Measurements from ENCODE around the gene ADGRG3. TPM values are rescaled to one million over a fixed set of nuclear protein-coding genes. Genes with fewer than 3 reads are reported as not detected.

Gene ADGRG3
- total RNA-seq, 5 donors from 2014 or later (not counting 1 experiment from before 2014, with no cell fraction given): 0.16 to 1.8 (median 0.40) TPM; not detected in 1

GRCh38 chr16:57696240-57696639 lies 28.1 kb downstream of the ADGRG3 start:
- ChIA-PET CTCF (no interaction called here), POLR2A (no interaction called here)
- Mint-ChIP-seq H3K27ac (no peak overlapping the region), H3K27me3 (peaks cover 0 to 1% of the 10 kb centered on the region in 2 donors), H3K9me3 (no peaks in the 10 kb centered on the region), H3K36me3 (no peaks in the 10 kb centered on the region), H3K4me3 (no peak overlapping the region), H3K4me1 (peaks cover 6 to 11% (median 9%) of the 10 kb centered on the region in 3 donors)
- no peaks in the 10 kb centered on the region for H3K9me3 ChIP-seq
- H3K27me3 ChIP-seq (replicated peaks in 1 of 2; ENCODE audit: control insufficient read depth in 2 of 2, extremely low read depth in 1 of 2, insufficient read depth in 2 of 2, low read length in 1 of 2): peaks cover 0 to 22% of the 10 kb centered on the region in 2 experiments
- H3K4me3 ChIP-seq (ENCODE audit: control insufficient read depth in 1 of 2, extremely low read depth in 1 of 2, low read length in 1 of 2): no peak overlapping the region
- H3K36me3 ChIP-seq (ENCODE audit: control insufficient read depth in 2 of 2, extremely low read depth in 1 of 2, insufficient read depth in 1 of 2, low read length in 1 of 2): no peaks in the 10 kb centered on the region
- no peak overlapping the region for H3K27ac ChIP-seq (ENCODE audit: low read length)
- DNase-seq: no peak
- no peak for ATAC-seq (replicated peaks in 1 of 4)
- WGBS (ENCODE audit: insufficient coverage): 100% methylated on average over 2 of the region's 7 CpGs
- H3K4me1 ChIP-seq (ENCODE audit: control insufficient read depth in 1 of 2, extremely low read depth in 1 of 2, insufficient read depth in 2 of 2, low read length in 2 of 2): peaks cover 0 to 5% of the 10 kb centered on the region in 2 experiments

GRCh38 chr16:57697896-57698537 lies 29.9 kb downstream of the ADGRG3 start:
- H3K36me3 Mint-ChIP-seq: no peaks in the 10 kb centered on the region
- no peak overlapping the region for H3K4me3 ChIP-seq (ENCODE audit: control insufficient read depth in 1 of 2, extremely low read depth in 1 of 2, low read length in 1 of 2)
- H3K9me3 Mint-ChIP-seq: no peaks in the 10 kb centered on the region
- peaks cover 6 to 11% (median 9%) of the 10 kb centered on the region in 3 donors for H3K4me1 Mint-ChIP-seq
- H3K27me3 Mint-ChIP-seq: peaks cover 0 to 1% of the 10 kb centered on the region in 2 donors
- no peak for DNase-seq
- H3K27me3 ChIP-seq (replicated peaks in 1 of 2; ENCODE audit: control insufficient read depth in 2 of 2, extremely low read depth in 1 of 2, insufficient read depth in 2 of 2, low read length in 1 of 2): peaks cover 0 to 18% of the 10 kb centered on the region in 2 experiments
- H3K36me3 ChIP-seq (ENCODE audit: control insufficient read depth in 2 of 2, extremely low read depth in 1 of 2, insufficient read depth in 1 of 2, low read length in 1 of 2): no peaks in the 10 kb centered on the region
- POLR2A ChIA-PET: no interaction called here
- CTCF ChIA-PET: no interaction called here
- WGBS (ENCODE audit: insufficient coverage): 89% methylated on average over 13 of the region's 17 CpGs
- no peak overlapping the region for H3K27ac Mint-ChIP-seq
- H3K27ac ChIP-seq (ENCODE audit: low read length): no peak overlapping the region
- H3K4me3 Mint-ChIP-seq: no peak overlapping the region
- peaks cover 0 to 5% of the 10 kb centered on the region in 2 experiments for H3K4me1 ChIP-seq (ENCODE audit: control insufficient read depth in 1 of 2, extremely low read depth in 1 of 2, insufficient read depth in 2 of 2, low read length in 2 of 2)
- no peak for ATAC-seq (replicated peaks in 1 of 4)
- no peaks in the 10 kb centered on the region for H3K9me3 ChIP-seq

- CTCF ChIA-PET: no interaction called here
Measured at GRCh38 chr16:57698812-57699405, 30.8 kb downstream of the ADGRG3 start.

GRCh38 chr16:57699481-57699880 lies 31.4 kb downstream of the ADGRG3 start:
- H3K36me3 Mint-ChIP-seq: no peaks in the 10 kb centered on the region
- Histone ChIP-seq H3K27ac (ENCODE audit: low read length) (no peak overlapping the region), H3K36me3 (ENCODE audit: control insufficient read depth in 2 of 2, extremely low read depth in 1 of 2, insufficient read depth in 1 of 2, low read length in 1 of 2) (no peaks in the 10 kb centered on the region), H3K9me3 (no peaks in the 10 kb centered on the region), H3K27me3 (replicated peaks in 1 of 2; ENCODE audit: control insufficient read depth in 2 of 2, extremely low read depth in 1 of 2, insufficient read depth in 2 of 2, low read length in 1 of 2) (peaks cover 0 to 14% of the 10 kb centered on the region in 2 experiments), H3K4me1 (ENCODE audit: control insufficient read depth in 1 of 2, extremely low read depth in 1 of 2, insufficient read depth in 2 of 2, low read length in 2 of 2) (peaks cover 0 to 5% of the 10 kb centered on the region in 2 experiments), H3K4me3 (ENCODE audit: control insufficient read depth in 1 of 2, extremely low read depth in 1 of 2, low read length in 1 of 2) (no peak overlapping the region)
- POLR2A ChIA-PET: no interaction called here
- no peak for DNase-seq
- peaks cover 6 to 10% (median 9%) of the 10 kb centered on the region in 3 donors for H3K4me1 Mint-ChIP-seq
- H3K4me3 Mint-ChIP-seq: no peak overlapping the region
- CTCF ChIA-PET: interaction anchor here in 1 of 2 donors (0.5 kb wide), 1 partner anchor 20 kb away, joined by 3 read pairs; no protein-coding TSS in a partner anchor
- H3K9me3 Mint-ChIP-seq: no peaks in the 10 kb centered on the region
- no peak overlapping the region for H3K27ac Mint-ChIP-seq
- ATAC-seq (replicated peaks in 1 of 4): no peak
- 87% methylated on average over 3 of the region's 3 CpGs for WGBS (ENCODE audit: insufficient coverage)
- H3K27me3 Mint-ChIP-seq: peaks cover 0 to 1% of the 10 kb centered on the region in 2 donors

More at GRCh38 chr16:57698812-57699405, 30.8 kb downstream of the ADGRG3 start:
- peaks cover 6 to 11% (median 9%) of the 10 kb centered on the region in 3 donors for H3K4me1 Mint-ChIP-seq
- H3K9me3 ChIP-seq: no peaks in the 10 kb centered on the region
- POLR2A ChIA-PET: interaction anchor here in 1 of 2 donors (0.6 kb wide), 1 partner anchor 108 kb away, joined by 3 read pairs; no protein-coding TSS in a partner anchor
- WGBS (ENCODE audit: insufficient coverage): 75% methylated on average over 8 of the region's 16 CpGs
- no peaks in the 10 kb centered on the region for H3K36me3 Mint-ChIP-seq
- H3K4me3 Mint-ChIP-seq: no peak overlapping the region
- no peaks in the 10 kb centered on the region for H3K36me3 ChIP-seq (ENCODE audit: control insufficient read depth in 2 of 2, extremely low read depth in 1 of 2, insufficient read depth in 1 of 2, low read length in 1 of 2)
- peaks cover 0 to 1% of the 10 kb centered on the region in 2 donors for H3K27me3 Mint-ChIP-seq
- H3K27ac Mint-ChIP-seq: no peak overlapping the region
- ATAC-seq (replicated peaks in 1 of 4) (no peak), DNase-seq (no peak)
- H3K9me3 Mint-ChIP-seq: no peaks in the 10 kb centered on the region
- no peak overlapping the region for H3K27ac ChIP-seq (ENCODE audit: low read length)
- peaks cover 0 to 18% of the 10 kb centered on the region in 2 experiments for H3K27me3 ChIP-seq (replicated peaks in 1 of 2; ENCODE audit: control insufficient read depth in 2 of 2, extremely low read depth in 1 of 2, insufficient read depth in 2 of 2, low read length in 1 of 2)
- peaks cover 0 to 5% of the 10 kb centered on the region in 2 experiments for H3K4me1 ChIP-seq (ENCODE audit: control insufficient read depth in 1 of 2, extremely low read depth in 1 of 2, insufficient read depth in 2 of 2, low read length in 2 of 2)
- H3K4me3 ChIP-seq (ENCODE audit: control insufficient read depth in 1 of 2, extremely low read depth in 1 of 2, low read length in 1 of 2): no peak overlapping the region

- H3K36me3 Mint-ChIP-seq: no peaks in the 10 kb centered on the region
- ChIA-PET POLR2A (no interaction called here), CTCF (interaction anchor here in 1 of 2 donors (0.5 to 0.6 kb wide), 2 partner anchors 20 to 105 kb away, joined by 3 read pairs; no protein-coding TSS in a partner anchor)
- WGBS (ENCODE audit: insufficient coverage): 91% methylated on average over 7 of the region's 7 CpGs
- peaks cover 0 to under 1% of the 10 kb centered on the region in 2 experiments for H3K4me1 ChIP-seq (ENCODE audit: control insufficient read depth in 1 of 2, extremely low read depth in 1 of 2, insufficient read depth in 2 of 2, low read length in 2 of 2)
- no peak overlapping the region for H3K4me3 Mint-ChIP-seq
- H3K27me3 ChIP-seq (replicated peaks in 1 of 2; ENCODE audit: control insufficient read depth in 2 of 2, extremely low read depth in 1 of 2, insufficient read depth in 2 of 2, low read length in 1 of 2): peaks cover 0 to 10% of the 10 kb centered on the region in 2 experiments
- no peak overlapping the region for H3K4me3 ChIP-seq (ENCODE audit: control insufficient read depth in 1 of 2, extremely low read depth in 1 of 2, low read length in 1 of 2)
- H3K4me1 Mint-ChIP-seq: peaks cover 3 to 6% (median 6%) of the 10 kb centered on the region in 3 donors
- H3K36me3 ChIP-seq (ENCODE audit: control insufficient read depth in 2 of 2, extremely low read depth in 1 of 2, insufficient read depth in 1 of 2, low read length in 1 of 2): no peaks in the 10 kb centered on the region
- ATAC-seq (replicated peaks in 1 of 4) (no peak), DNase-seq (no peak)
- no peak overlapping the region for H3K27ac Mint-ChIP-seq
- no peak overlapping the region for H3K27ac ChIP-seq (ENCODE audit: low read length)
- H3K27me3 Mint-ChIP-seq: peaks cover 0 to 1% of the 10 kb centered on the region in 2 donors
- no peaks in the 10 kb centered on the region for H3K9me3 ChIP-seq
- H3K9me3 Mint-ChIP-seq: no peaks in the 10 kb centered on the region
Measured at GRCh38 chr16:57699899-57700298, 31.8 kb downstream of the ADGRG3 start.

GRCh38 chr16:57700781-57701551 lies 32.9 kb downstream of the ADGRG3 start:
- ChIA-PET POLR2A (no interaction called here), CTCF (interaction anchor here in 1 of 2 donors (0.5 kb wide), 1 partner anchor 111 kb away, joined by 3 read pairs; no protein-coding TSS in a partner anchor)
- ATAC-seq (replicated peaks in 1 of 4) (no peak), DNase-seq (no peak)
- Mint-ChIP-seq H3K36me3 (no peaks in the 10 kb centered on the region), H3K9me3 (no peaks in the 10 kb centered on the region), H3K27me3 (peaks cover 0 to 1% of the 10 kb centered on the region in 2 donors), H3K4me3 (no peak overlapping the region), H3K4me1 (no peaks in the 10 kb centered on the region), H3K27ac (no peak overlapping the region)
- Histone ChIP-seq H3K4me1 (ENCODE audit: control insufficient read depth in 1 of 2, extremely low read depth in 1 of 2, insufficient read depth in 2 of 2, low read length in 2 of 2) (no peaks in the 10 kb centered on the region), H3K9me3 (no peaks in the 10 kb centered on the region), H3K27me3 (replicated peaks in 1 of 2; ENCODE audit: control insufficient read depth in 2 of 2, extremely low read depth in 1 of 2, insufficient read depth in 2 of 2, low read length in 1 of 2) (peaks cover 0 to 9% of the 10 kb centered on the region in 2 experiments), H3K27ac (ENCODE audit: low read length) (no peak overlapping the region), H3K4me3 (ENCODE audit: control insufficient read depth in 1 of 2, extremely low read depth in 1 of 2, low read length in 1 of 2) (no peak overlapping the region), H3K36me3 (ENCODE audit: control insufficient read depth in 2 of 2, extremely low read depth in 1 of 2, insufficient read depth in 1 of 2, low read length in 1 of 2) (no peaks in the 10 kb centered on the region)
- WGBS (ENCODE audit: insufficient coverage): 79% methylated on average over 7 of the region's 10 CpGs

Measured in T-cell (primary cell).